ENCODE results near the gene PNKP. TPM values are rescaled to one million over a fixed set of nuclear protein-coding genes. Genes with fewer than 3 reads are reported as not detected.

Gene PNKP
- total and polyA plus RNA-seq, 7 donors: 16.7 to 31.9 (median 21.7) TPM

GRCh38 chr19:49906879-49907564 is 39.6 kb upstream of the PNKP start:
- no peak overlapping the region for H3K4me3 ChIP-seq
- H3K27me3 ChIP-seq (ENCODE audit: insufficient read depth in 3 of 3, low read length in 2 of 3): no peaks in the 10 kb centered on the region
- H3K27ac ChIP-seq: no peak overlapping the region
- intact Hi-C loops (cut with DNase I): no loop called here
- 79 to 83% (median 83%) methylated on average over 16 of the region's 16 CpGs for whole genome bisulfite sequencing, 3 donors
- H3K36me3 ChIP-seq (ENCODE audit: insufficient read depth in 1 of 2, low read depth in 1 of 2): peaks cover 0 to 48% of the 10 kb centered on the region in 2 donors
- DNase-seq: no peak
- TF ChIP-seq, protein P1, sequence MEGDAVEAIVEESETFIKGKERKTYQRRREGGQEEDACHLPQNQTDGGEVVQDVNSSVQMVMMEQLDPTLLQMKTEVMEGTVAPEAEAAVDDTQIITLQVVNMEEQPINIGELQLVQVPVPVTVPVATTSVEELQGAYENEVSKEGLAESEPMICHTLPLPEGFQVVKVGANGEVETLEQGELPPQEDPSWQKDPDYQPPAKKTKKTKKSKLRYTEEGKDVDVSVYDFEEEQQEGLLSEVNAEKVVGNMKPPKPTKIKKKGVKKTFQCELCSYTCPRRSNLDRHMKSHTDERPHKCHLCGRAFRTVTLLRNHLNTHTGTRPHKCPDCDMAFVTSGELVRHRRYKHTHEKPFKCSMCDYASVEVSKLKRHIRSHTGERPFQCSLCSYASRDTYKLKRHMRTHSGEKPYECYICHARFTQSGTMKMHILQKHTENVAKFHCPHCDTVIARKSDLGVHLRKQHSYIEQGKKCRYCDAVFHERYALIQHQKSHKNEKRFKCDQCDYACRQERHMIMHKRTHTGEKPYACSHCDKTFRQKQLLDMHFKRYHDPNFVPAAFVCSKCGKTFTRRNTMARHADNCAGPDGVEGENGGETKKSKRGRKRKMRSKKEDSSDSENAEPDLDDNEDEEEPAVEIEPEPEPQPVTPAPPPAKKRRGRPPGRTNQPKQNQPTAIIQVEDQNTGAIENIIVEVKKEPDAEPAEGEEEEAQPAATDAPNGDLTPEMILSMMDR (IDR thresholded peaks at IDR 0.05): no peak
- no peaks in the 10 kb centered on the region for H3K4me1 ChIP-seq
- H3K9me3 ChIP-seq: no peaks in the 10 kb centered on the region
- ATAC-seq: peak; percentile 33 to 67 (median 46)

DNA sequence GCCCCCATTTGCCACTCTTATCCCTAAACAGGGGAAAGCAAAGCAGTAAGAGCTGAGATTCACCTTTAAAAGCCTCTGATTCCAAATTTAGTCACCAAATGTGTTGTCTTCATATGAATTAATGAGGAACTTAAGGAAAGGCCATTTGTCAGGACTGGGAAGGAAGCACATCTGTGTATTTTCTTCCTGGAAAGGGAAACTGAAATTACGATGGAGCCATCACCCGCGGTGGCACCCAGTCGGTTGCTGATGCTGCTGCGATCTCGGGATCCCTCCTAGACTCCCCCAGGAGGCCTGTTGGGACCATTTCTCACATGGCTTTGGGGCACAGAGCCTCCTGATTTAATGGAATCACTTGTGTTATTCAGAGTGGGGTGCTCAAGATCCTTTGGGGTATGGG is 36.8 kb upstream of the PNKP start:
- H3K36me3 ChIP-seq (ENCODE audit: insufficient read depth in 1 of 2, low read depth in 1 of 2): peaks cover 0 to 27% of the 10 kb centered on the region in 2 donors
- DNase-seq: no peak
- H3K9me3 ChIP-seq: no peaks in the 10 kb centered on the region
- no peaks in the 10 kb centered on the region for H3K4me1 ChIP-seq
- no peak overlapping the region for H3K27ac ChIP-seq
- intact Hi-C loops (cut with DNase I): no loop called here
- H3K4me3 ChIP-seq: no peak overlapping the region
- WGBS, 3 donors: 61 to 75% (median 64%) methylated on average over 6 of the region's 6 CpGs
- ATAC-seq: no peak
- TF ChIP-seq, protein P1 (IDR thresholded peaks at IDR 0.05): no peak
- no peaks in the 10 kb centered on the region for H3K27me3 ChIP-seq (ENCODE audit: insufficient read depth in 3 of 3, low read length in 2 of 3)

DNA sequence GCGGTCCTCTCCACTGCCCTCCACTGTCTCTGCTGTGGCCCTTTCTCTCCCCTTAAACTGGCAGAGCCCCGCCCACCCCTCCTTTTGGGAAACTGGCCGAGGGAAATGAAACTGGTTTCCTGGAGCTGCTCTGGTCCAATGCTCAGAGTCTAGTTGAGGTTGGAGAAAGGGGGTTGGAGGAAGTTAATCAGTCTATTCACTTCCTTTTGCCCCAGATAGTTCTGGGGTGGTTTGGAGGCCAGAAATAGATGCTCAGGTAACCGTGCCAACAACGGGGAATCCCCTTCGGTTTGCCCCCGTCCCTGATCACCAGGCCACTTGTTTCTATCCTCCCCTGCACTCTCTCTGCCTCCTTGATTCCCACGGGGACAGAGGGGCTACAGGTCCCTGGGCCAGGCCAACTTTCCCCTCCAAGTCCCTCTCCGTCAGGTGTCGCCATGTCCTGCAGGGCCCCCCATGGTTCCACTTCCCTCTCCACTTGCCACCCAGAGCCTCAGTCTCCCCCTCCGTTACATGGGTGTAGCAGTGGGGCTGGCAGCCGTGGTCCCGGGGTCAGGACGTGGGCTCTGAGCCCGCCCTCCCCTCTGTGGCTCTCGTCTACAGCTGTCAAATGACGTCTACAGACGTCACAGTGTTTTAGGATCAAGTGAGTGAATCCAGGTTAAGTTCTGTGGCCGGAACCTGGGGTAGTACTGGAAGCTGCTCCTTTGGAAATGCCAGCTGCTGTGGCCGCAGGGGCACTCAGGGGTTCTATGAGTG is 29.7 kb upstream of the PNKP start, which contains the start of gene IL4I1:
Gene IL4I1, minus strand, starts transcription at position 25 of the 759 bp plus-strand sequence. CDS start 727 bp downstream, outside the sequence.
- no peaks in the 10 kb centered on the region for H3K27me3 ChIP-seq (ENCODE audit: insufficient read depth in 3 of 3, low read length in 2 of 3)
- peak in 1 of 4 donors; percentile 11 for ATAC-seq
- WGBS, 3 donors: 30 to 34% (median 33%) methylated on average over 20 of the region's 20 CpGs
- intact Hi-C loops (cut with DNase I): no loop called here
- no peaks in the 10 kb centered on the region for H3K4me1 ChIP-seq
- no peak within 1 kb of the TSS for H3K27ac ChIP-seq
- H3K9me3 ChIP-seq: no peaks in the 10 kb centered on the region
- no peak within 1 kb of the TSS for H3K4me3 ChIP-seq
- TF ChIP-seq, protein P1 (IDR thresholded peaks at IDR 0.05): no peak
- H3K36me3 ChIP-seq (ENCODE audit: insufficient read depth in 1 of 2, low read depth in 1 of 2): no peaks in the 10 kb centered on the region
- no peak for DNase-seq

DNA sequence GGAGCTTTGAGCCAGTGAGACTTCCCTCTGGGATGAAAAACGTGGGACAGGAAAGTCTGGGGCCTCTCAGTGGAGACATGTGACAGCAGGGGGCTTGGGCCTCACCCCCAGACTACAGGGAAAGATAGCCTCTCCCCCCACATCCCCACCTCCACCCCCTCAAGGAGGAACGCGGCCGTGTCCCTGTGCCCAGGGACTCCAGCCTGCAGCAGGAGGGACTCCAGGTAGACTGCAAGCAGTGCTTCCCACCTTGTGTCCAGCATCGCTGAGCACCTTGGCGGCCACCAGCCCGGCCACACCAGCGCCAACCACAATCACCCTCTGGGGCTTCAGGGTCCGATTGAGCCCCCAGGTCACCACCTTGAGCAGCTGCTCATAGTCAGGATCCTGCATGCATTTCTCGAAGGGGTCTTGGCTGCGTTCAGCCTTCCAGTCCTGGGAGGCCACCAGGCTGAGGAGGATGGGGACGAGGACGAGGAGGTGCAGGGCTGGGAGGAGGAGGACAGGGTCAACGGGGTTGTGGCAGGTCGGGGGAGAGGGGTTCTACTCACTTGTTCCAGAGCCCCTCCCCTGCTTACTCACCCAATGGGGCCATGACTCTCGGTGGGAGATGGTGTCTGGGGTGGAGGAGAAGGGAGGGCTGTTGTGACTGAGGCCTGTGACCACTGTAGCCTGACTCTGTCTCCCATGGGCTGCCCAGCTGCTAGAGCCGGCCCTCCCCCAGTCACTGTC is 28.4 kb upstream of the PNKP start:
- Histone ChIP-seq H3K27me3 (ENCODE audit: insufficient read depth in 3 of 3, low read length in 2 of 3) (no peaks in the 10 kb centered on the region), H3K4me3 (no peak overlapping the region), H3K9me3 (no peaks in the 10 kb centered on the region), H3K36me3 (ENCODE audit: insufficient read depth in 1 of 2, low read depth in 1 of 2) (no peaks in the 10 kb centered on the region), H3K27ac (no peak overlapping the region), H3K4me1 (no peaks in the 10 kb centered on the region)
- TF ChIP-seq, protein P1 (IDR thresholded peaks at IDR 0.05): no peak
- WGBS, 3 donors: 65 to 69% (median 69%) methylated on average over 17 of the region's 17 CpGs
- no peak for DNase-seq
- no peak for ATAC-seq
- intact Hi-C loops (cut with DNase I): no loop called here

Measured in psoas muscle (tissue), 8 donors.